Muscle layer of colon (tissue), 2 donors: ENCODE data around the gene SUMF1.
A peak's percentile ranks its signal among the peaks of the same experiment; 100 is the strongest.

Experiments
- H3K27ac ChIP-seq: one replicate; pipeline ENCODE4 v1.7.0; 2013; ENCODE audit warnings: low read depth, mild to moderate bottlenecking, low read length, moderate library complexity
- H3K27me3 ChIP-seq, 2 donors: one replicate each; pipeline ENCODE4 v1.7.0; 2013; ENCODE audit warnings: low read length in 2 of 2, mild to moderate bottlenecking in 2 of 2; ENCODE audit not compliant: insufficient read depth in 2 of 2, control insufficient read depth in 1 of 2
- H3K36me3 ChIP-seq: one replicate; pipeline ENCODE4 v1.7.0; 2013; ENCODE audit warnings: mild to moderate bottlenecking, low read length; ENCODE audit not compliant: insufficient read depth
- H3K4me1 ChIP-seq: one replicate; pipeline ENCODE4 v1.7.0; 2013; ENCODE audit warnings: mild to moderate bottlenecking, low read length; ENCODE audit not compliant: insufficient read depth
- H3K4me3 ChIP-seq, 2 donors: one replicate each; pipeline ENCODE4 v1.7.0; 2013; ENCODE audit warnings: low read length in 2 of 2, low read depth in 1 of 2, mild to moderate bottlenecking in 1 of 2, moderate library complexity in 1 of 2
- H3K9ac ChIP-seq: one replicate; pipeline ENCODE4 v1.7.0; 2013; ENCODE audit warnings: low read length
- H3K9me3 ChIP-seq: one replicate; pipeline ENCODE4 v1.7.0; 2013; ENCODE audit warnings: mild to moderate bottlenecking, low read length
- donor health status: abdominal sarcoma.
- donor health status: Adenocarcinoma of cecum.

Gene SUMF1

GRCh38 chr3:4506559-4507023 is 39.5 kb upstream of the SUMF1 start:
- H3K9me3 ChIP-seq, result no peaks in the 10 kb centered on the region
- no peak overlapping the region for H3K9ac ChIP-seq
- peaks cover under 1% of the 10 kb centered on the region for H3K36me3 ChIP-seq
- H3K27me3 ChIP-seq, result no peaks in the 10 kb centered on the region
- H3K27ac ChIP-seq, result peak overlapping the region; percentile 35
- H3K4me3 ChIP-seq, result no peak overlapping the region
- H3K4me1 ChIP-seq, result peaks cover 42% of the 10 kb centered on the region

- Histone ChIP-seq H3K4me3 (peak overlapping the region in 1 of 2 donors; percentile 64), H3K9ac (no peak overlapping the region), H3K4me1 (peaks cover 42% of the 10 kb centered on the region), H3K36me3 (peaks cover 7% of the 10 kb centered on the region), H3K27me3 (no peaks in the 10 kb centered on the region), H3K27ac (peak overlapping the region; percentile 74), H3K9me3 (no peaks in the 10 kb centered on the region)
These were observed 38.9 kb upstream of the SUMF1 start for GRCh38 chr3:4505688-4506558.

- H3K9ac ChIP-seq, result peak overlapping the region; percentile 83
- H3K27me3 ChIP-seq, result no peaks in the 10 kb centered on the region
- H3K4me1 ChIP-seq, result peaks cover 42% of the 10 kb centered on the region
- H3K27ac ChIP-seq, result peak overlapping the region; percentile 74
- peak overlapping the region in 1 of 2 donors; percentile 64 for H3K4me3 ChIP-seq
- H3K36me3 ChIP-seq, result peaks cover 13% of the 10 kb centered on the region
- no peaks in the 10 kb centered on the region for H3K9me3 ChIP-seq
These were observed 37.5 kb upstream of the SUMF1 start for GRCh38 chr3:4504340-4505261.

- Histone ChIP-seq H3K27me3 (no peaks in the 10 kb centered on the region), H3K36me3 (peaks cover 15% of the 10 kb centered on the region), H3K9ac (no peak overlapping the region), H3K9me3 (no peaks in the 10 kb centered on the region), H3K27ac (no peak overlapping the region), H3K4me1 (peaks cover 41% of the 10 kb centered on the region), H3K4me3 (no peak overlapping the region)
These were observed 36.0 kb upstream of the SUMF1 start for GRCh38 chr3:4503050-4503449.

GRCh38 chr3:4501927-4502326 is 34.9 kb upstream of the SUMF1 start:
- H3K4me3 ChIP-seq, result no peak overlapping the region
- no peak overlapping the region for H3K9ac ChIP-seq
- peaks cover 31% of the 10 kb centered on the region for H3K4me1 ChIP-seq
- no peaks in the 10 kb centered on the region for H3K27me3 ChIP-seq
- H3K27ac ChIP-seq, result no peak overlapping the region
- H3K9me3 ChIP-seq, result no peaks in the 10 kb centered on the region
- H3K36me3 ChIP-seq, result peaks cover 15% of the 10 kb centered on the region

GRCh38 chr3:4501437-4501836 is 34.4 kb upstream of the SUMF1 start:
- no peak overlapping the region for H3K4me3 ChIP-seq
- H3K9ac ChIP-seq, result no peak overlapping the region
- peaks cover 27% of the 10 kb centered on the region for H3K4me1 ChIP-seq
- no peak overlapping the region for H3K27ac ChIP-seq
- no peaks in the 10 kb centered on the region for H3K27me3 ChIP-seq
- peaks cover 15% of the 10 kb centered on the region for H3K36me3 ChIP-seq
- H3K9me3 ChIP-seq, result no peaks in the 10 kb centered on the region

- Histone ChIP-seq H3K36me3 (peaks cover 15% of the 10 kb centered on the region), H3K9me3 (no peaks in the 10 kb centered on the region), H3K4me1 (peaks cover 16% of the 10 kb centered on the region), H3K27ac (no peak overlapping the region), H3K4me3 (no peak overlapping the region), H3K9ac (no peak overlapping the region), H3K27me3 (no peaks in the 10 kb centered on the region)
These were observed 31.4 kb upstream of the SUMF1 start for GRCh38 chr3:4498446-4498845.

- H3K4me1 ChIP-seq, result peaks cover 16% of the 10 kb centered on the region
- no peaks in the 10 kb centered on the region for H3K9me3 ChIP-seq
- no peak overlapping the region for H3K9ac ChIP-seq
- no peak overlapping the region for H3K27ac ChIP-seq
- H3K27me3 ChIP-seq, result no peaks in the 10 kb centered on the region
- H3K4me3 ChIP-seq, result no peak overlapping the region
- peaks cover 15% of the 10 kb centered on the region for H3K36me3 ChIP-seq
These were observed 30.8 kb upstream of the SUMF1 start for GRCh38 chr3:4497843-4498324.

GRCh38 chr3:4497005-4497692 is 30.1 kb upstream of the SUMF1 start:
- peaks cover 16% of the 10 kb centered on the region for H3K4me1 ChIP-seq
- H3K36me3 ChIP-seq, result peaks cover 15% of the 10 kb centered on the region
- H3K4me3 ChIP-seq, result no peak overlapping the region
- no peaks in the 10 kb centered on the region for H3K9me3 ChIP-seq
- H3K27ac ChIP-seq, result no peak overlapping the region
- no peaks in the 10 kb centered on the region for H3K27me3 ChIP-seq
- H3K9ac ChIP-seq, result no peak overlapping the region

GRCh38 chr3:4496087-4496452 is 29.0 kb upstream of the SUMF1 start:
- no peak overlapping the region for H3K27ac ChIP-seq
- no peak overlapping the region for H3K4me3 ChIP-seq
- H3K9me3 ChIP-seq, result no peaks in the 10 kb centered on the region
- H3K9ac ChIP-seq, result no peak overlapping the region
- no peaks in the 10 kb centered on the region for H3K27me3 ChIP-seq
- H3K36me3 ChIP-seq, result peaks cover 9% of the 10 kb centered on the region
- H3K4me1 ChIP-seq, result peaks cover 25% of the 10 kb centered on the region
